BJ (cell line): ENCODE measurements around the gene SLC4A5. TPM values are rescaled to one million over a fixed set of nuclear protein-coding genes. Genes with fewer than 3 reads are reported as not detected.

Experiments used
- CTCF ChIA-PET: fragments of 350-600 bp; formaldehyde crosslinking; extraction: SDS; loops from one replicate; lab custom pipeline; 2021; ENCODE audit warnings: antibody characterized with exemption, inconsistent platforms; lab: Yijun Ruan, JAX
- POLR2A ChIA-PET: fragments of 300-600 bp; sonication (Branson Sonifier 250); formaldehyde crosslinking; extraction: SDS; loops from one replicate; lab custom pipeline; 2021; ENCODE audit warnings: antibody characterized with exemption; lab: Charles Lee
- DNase-seq: peaks from one replicate; pipeline ENCODE4 v3.0.0-alpha.2; 2011; ENCODE audit warnings: low read depth
- H3K27me3 ChIP-seq: 2 replicates; pipeline ENCODE4 v1.6.0; 2011; ENCODE audit warnings: low read length; ENCODE audit not compliant: control insufficient read depth, insufficient read depth
- H3K36me3 ChIP-seq: 2 replicates; pipeline ENCODE4 v1.5.1; 2011; ENCODE audit warnings: low read length; ENCODE audit not compliant: control insufficient read depth, insufficient read depth
- H3K4me3 ChIP-seq: 2 replicates; pipeline ENCODE4 v1.5.1; 2011; ENCODE audit warnings: low read depth, mild to moderate bottlenecking, control low read depth, low read length
- polyA plus RNA-seq: library from polyadenylated mRNA; depleted of rRNA; stranded (reverse); fragments of >200 nt; gene quantifications from 2 replicates; pipeline ENCODE4 v1.2.3, GENCODE V29; 2011
- TF ChIP-seq, protein P1 (sequence below): IDR thresholded peaks from 2 replicates; pipeline ENCODE4 v1.5.1; 2011; ENCODE audit warnings: low read depth, mild to moderate bottlenecking, control low read depth, inconsistent platforms, low read length, moderate library complexity; ENCODE audit not compliant: insufficient read depth

SLC4A5 gene
- polyA plus RNA-seq, 1 experiment: 0.07 TPM

- ChIA-PET CTCF (interaction anchor here (1.7 kb wide), 1 partner anchor 563 kb away, joined by 4 read pairs; no protein-coding TSS in a partner anchor), POLR2A (no interaction called here)
- no peak for DNase-seq
- H3K27me3 ChIP-seq: no peaks in the 10 kb centered on the region
- no peaks in the 10 kb centered on the region for H3K36me3 ChIP-seq
- TF ChIP-seq, protein P1, sequence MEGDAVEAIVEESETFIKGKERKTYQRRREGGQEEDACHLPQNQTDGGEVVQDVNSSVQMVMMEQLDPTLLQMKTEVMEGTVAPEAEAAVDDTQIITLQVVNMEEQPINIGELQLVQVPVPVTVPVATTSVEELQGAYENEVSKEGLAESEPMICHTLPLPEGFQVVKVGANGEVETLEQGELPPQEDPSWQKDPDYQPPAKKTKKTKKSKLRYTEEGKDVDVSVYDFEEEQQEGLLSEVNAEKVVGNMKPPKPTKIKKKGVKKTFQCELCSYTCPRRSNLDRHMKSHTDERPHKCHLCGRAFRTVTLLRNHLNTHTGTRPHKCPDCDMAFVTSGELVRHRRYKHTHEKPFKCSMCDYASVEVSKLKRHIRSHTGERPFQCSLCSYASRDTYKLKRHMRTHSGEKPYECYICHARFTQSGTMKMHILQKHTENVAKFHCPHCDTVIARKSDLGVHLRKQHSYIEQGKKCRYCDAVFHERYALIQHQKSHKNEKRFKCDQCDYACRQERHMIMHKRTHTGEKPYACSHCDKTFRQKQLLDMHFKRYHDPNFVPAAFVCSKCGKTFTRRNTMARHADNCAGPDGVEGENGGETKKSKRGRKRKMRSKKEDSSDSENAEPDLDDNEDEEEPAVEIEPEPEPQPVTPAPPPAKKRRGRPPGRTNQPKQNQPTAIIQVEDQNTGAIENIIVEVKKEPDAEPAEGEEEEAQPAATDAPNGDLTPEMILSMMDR: no peak
- H3K4me3 ChIP-seq: no peak overlapping the region
These were observed 44.1 kb upstream of the SLC4A5 start for GRCh38 chr2:74387346-74387745.

DNA sequence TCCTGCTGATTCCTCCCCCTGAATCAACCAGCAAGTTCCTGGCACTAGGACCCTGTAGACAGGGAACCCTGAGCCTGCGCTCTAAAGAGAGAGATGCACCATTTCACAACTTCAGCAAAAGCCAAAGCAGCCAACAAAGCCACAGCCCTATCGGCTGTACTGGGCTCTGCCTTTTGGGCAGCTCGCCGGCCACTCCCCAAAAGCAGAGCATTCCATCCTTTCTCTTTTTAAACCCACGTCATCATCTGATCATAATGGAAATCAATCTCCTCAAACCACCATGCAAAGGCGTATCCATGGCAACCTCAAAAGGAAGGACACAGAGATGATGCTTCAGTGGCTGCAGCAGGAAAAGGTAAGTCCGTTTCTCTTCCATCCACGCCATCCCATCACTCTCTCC, 42.2 kb upstream of the SLC4A5 start:
- DNase-seq: no peak
- Histone ChIP-seq H3K4me3 (no peak overlapping the region), H3K36me3 (no peaks in the 10 kb centered on the region), H3K27me3 (no peaks in the 10 kb centered on the region)
- ChIA-PET CTCF (interaction anchor here (1.2 kb wide), 1 partner anchor 50 kb away, joined by 3 read pairs; no protein-coding TSS in a partner anchor), POLR2A (no interaction called here)
- TF ChIP-seq, protein P1: no peak

- no peak for DNase-seq
- POLR2A ChIA-PET: no interaction called here
- CTCF ChIA-PET: no interaction called here
These were observed 40.8 kb upstream of the SLC4A5 start for GRCh38 chr2:74384051-74384450.

GRCh38 chr2:74383254-74383653, 40.0 kb upstream of the SLC4A5 start:
- ChIA-PET POLR2A (interaction anchor here (1.0 kb wide), 1 partner anchor 9 kb away, joined by 3 read pairs; no protein-coding TSS in a partner anchor), CTCF (interaction anchor here (1.1 to 2.6 kb wide), 4 partner anchors 8 to 48 kb away, joined by 4 to 12 read pairs (median 4); no protein-coding TSS in a partner anchor)
- DNase-seq: no peak
- Histone ChIP-seq H3K27me3 (no peaks in the 10 kb centered on the region), H3K4me3 (no peak overlapping the region), H3K36me3 (no peaks in the 10 kb centered on the region)
- TF ChIP-seq, protein P1: no peak

More at GRCh38 chr2:74384051-74384450, 40.8 kb upstream of the SLC4A5 start:
- Histone ChIP-seq H3K36me3 (no peaks in the 10 kb centered on the region), H3K4me3 (no peak overlapping the region), H3K27me3 (no peaks in the 10 kb centered on the region)
- TF ChIP-seq, protein P1: no peak

DNA sequence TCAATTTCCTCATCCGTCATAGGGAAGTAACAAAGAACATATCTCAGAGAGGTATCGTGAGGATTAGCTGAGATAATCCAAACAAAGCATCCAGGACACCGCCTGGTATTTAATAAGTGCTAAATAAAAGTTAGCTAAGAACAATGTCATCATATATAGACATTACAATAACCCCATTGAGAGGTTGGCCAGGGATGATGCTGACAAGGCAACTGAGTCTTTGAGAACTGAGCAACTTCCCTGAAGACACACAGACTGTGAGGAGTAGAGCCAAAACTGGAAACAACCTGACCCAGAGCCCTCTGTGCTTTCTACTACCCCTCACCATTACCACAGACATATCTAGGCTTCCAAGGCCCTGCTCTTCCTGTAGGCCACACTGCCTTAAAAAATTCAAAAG, 38.5 kb upstream of the SLC4A5 start:
- no peak for DNase-seq
- peaks cover 4% of the 10 kb centered on the region; the same call in 1 of the 2 replicates for H3K36me3 ChIP-seq
- no peak overlapping the region for H3K4me3 ChIP-seq
- TF ChIP-seq, protein P1: no peak
- H3K27me3 ChIP-seq: no peaks in the 10 kb centered on the region
- ChIA-PET CTCF (interaction anchor here (1.9 to 2.6 kb wide), 2 partner anchors 10 to 18 kb away, joined by 5 to 12 read pairs; no protein-coding TSS in a partner anchor), POLR2A (no interaction called here)
